Endothelial cell of umbilical vein (primary cell): Measurements from ENCODE around the gene MAP4K2. TPM values are rescaled to one million over a fixed set of nuclear protein-coding genes. Genes with fewer than 3 reads are reported as not detected.

Source experiments
- BruUV-seq: library from RNA; stranded (reverse); fragments of 400-500 nt; replicated peaks from 2 replicates; lab custom pipeline; 2021; lab: Mats Ljungman, UMichigan
- CTCF ChIA-PET: fragments of 300-600, 350-600 bp; sonication (Branson Sonifier 250); formaldehyde crosslinking; loops from one replicate; lab custom pipeline; 2021; ENCODE audit warnings: antibody characterized with exemption, inconsistent platforms; lab: Charles Lee
- POLR2A ChIA-PET: fragments of 300-600, 350-600 bp; sonication (Branson Sonifier 250); formaldehyde crosslinking; loops from one replicate; lab custom pipeline; 2021; ENCODE audit warnings: antibody characterized with exemption, inconsistent platforms; lab: Charles Lee
- DNase-seq: peaks from one replicate; pipeline ENCODE4 v3.0.0-alpha.2; 2011; ENCODE audit warnings: low read depth, low spot score
- FAIRE-seq: peaks from 2 replicates; lab custom pipeline; 2011; peaks lifted over from hg19 to GRCh38; lab: Jason Lieb, UNC
- H2AFZ ChIP-seq: 2 replicates; pipeline ENCODE4 v1.6.0; 2012; ENCODE audit warnings: low read depth, low read length, control low read depth, inconsistent platforms
- H3K27ac ChIP-seq: 2 replicates; pipeline ENCODE4 v1.5.1; 2011; ENCODE audit warnings: low read depth, mild to moderate bottlenecking, control low read depth, low read length, moderate library complexity; ENCODE audit not compliant: insufficient read depth
- H3K27me3 ChIP-seq, 2 experiments: 2 replicates each; pipeline versions ENCODE4 v1.6.0 to v1.6.1; 2011; ENCODE audit warnings: low read length in 2 of 2, mixed read lengths in 1 of 2; ENCODE audit not compliant: control insufficient read depth in 2 of 2, insufficient read depth in 2 of 2
- H3K36me3 ChIP-seq, 2 experiments: 2 replicates in 1 of 2; 3 replicates in 1 of 2; pipeline ENCODE4 v1.5.1; 2011; ENCODE audit warnings: low read length in 2 of 2, mild to moderate bottlenecking in 1 of 2, moderate library complexity in 1 of 2; ENCODE audit not compliant: control insufficient read depth in 2 of 2, insufficient read depth in 2 of 2; ENCODE audit errors: extremely low read depth in 1 of 2
- H3K4me1 ChIP-seq: 3 replicates; pipeline ENCODE4 v1.5.1; 2011; ENCODE audit warnings: mild to moderate bottlenecking, low read length; ENCODE audit not compliant: control insufficient read depth, insufficient read depth; ENCODE audit errors: extremely low read depth
- H3K4me2 ChIP-seq: 2 replicates; pipeline ENCODE4 v1.6.1; 2011; ENCODE audit warnings: low read length, control low read depth, mixed read lengths; ENCODE audit not compliant: insufficient read depth
- H3K4me3 ChIP-seq, 3 experiments: fragments of 200-600 bp in 1 of 3; sonication (generic), shearing (Covaris generic) in 1 of 3; replicated peaks in 1 of 3; 2 replicates each; pipeline ENCODE4 v1.5.1; 2011 to 2016; ENCODE audit warnings: control low read depth in 3 of 3, low read length in 3 of 3, mild to moderate bottlenecking in 2 of 3, inconsistent platforms in 1 of 3, low read depth in 1 of 3, moderate library complexity in 1 of 3; ENCODE audit not compliant: insufficient read depth in 1 of 3
- H3K79me2 ChIP-seq: 2 replicates; pipeline ENCODE4 v1.6.0; 2012; ENCODE audit warnings: low read length, inconsistent platforms; ENCODE audit not compliant: control insufficient read depth, insufficient read depth
- H3K9ac ChIP-seq: replicated peaks from 2 replicates; pipeline ENCODE3; 2011; ENCODE audit warnings: low read length, control low read depth; ENCODE audit not compliant: insufficient read depth; ENCODE audit errors: extremely low read depth
- H3K9me1 ChIP-seq: replicated peaks from 3 replicates; pipeline ENCODE4 v1.6.0; 2011; ENCODE audit warnings: mild to moderate bottlenecking, low read length; ENCODE audit not compliant: control insufficient read depth, insufficient read depth; ENCODE audit errors: extremely low read depth
- H3K9me3 ChIP-seq: replicated peaks from 2 replicates; pipeline ENCODE4 v1.5.1; 2012; ENCODE audit warnings: low read length, inconsistent platforms; ENCODE audit not compliant: control insufficient read depth, insufficient read depth
- H4K20me1 ChIP-seq: replicated peaks from 2 replicates; pipeline ENCODE3; 2011; ENCODE audit warnings: mild to moderate bottlenecking, low read length; ENCODE audit not compliant: control insufficient read depth, insufficient read depth; ENCODE audit errors: extremely low read depth
- EZH2 ChIP-seq: IDR thresholded peaks from 2 replicates; pipeline ENCODE4 v1.6.1; 2012; ENCODE audit warnings: borderline replicate concordance, low read depth, mild to moderate bottlenecking, moderate library complexity, low read length, inconsistent platforms; ENCODE audit not compliant: severe bottlenecking
- FOS ChIP-seq: IDR thresholded peaks from 2 replicates; pipeline ENCODE4 v1.6.1; 2011; ENCODE audit warnings: mild to moderate bottlenecking, low read length, moderate library complexity, borderline replicate concordance; ENCODE audit not compliant: insufficient read depth
- GATA2 ChIP-seq: IDR thresholded peaks from 2 replicates; pipeline ENCODE4 v1.7.0; 2011; ENCODE audit warnings: low read depth, mild to moderate bottlenecking, moderate library complexity, mixed read lengths, low read length; ENCODE audit not compliant: insufficient read length, insufficient read depth
- JUN ChIP-seq: IDR thresholded peaks from 2 replicates; pipeline ENCODE4 v1.6.1; 2011; ENCODE audit warnings: borderline replicate concordance, low read depth; ENCODE audit not compliant: insufficient read length, insufficient read depth
- MYC ChIP-seq: IDR thresholded peaks from one replicate; pipeline ENCODE4 v1.6.1; 2011; ENCODE audit warnings: mild to moderate bottlenecking, low read depth, low read length
- POLR2A ChIP-seq: IDR thresholded peaks from 2 replicates; pipeline ENCODE4 v1.6.1; 2012; ENCODE audit warnings: low read depth, mild to moderate bottlenecking, control low read depth, low read length
- POLR2AphosphoS5 ChIP-seq: IDR thresholded peaks from 2 replicates; pipeline ENCODE4 v1.6.1; 2012; ENCODE audit warnings: low read depth, mild to moderate bottlenecking, control low read depth, low read length, moderate library complexity; ENCODE audit not compliant: insufficient read depth
- dilution Hi-C: fragments of 300-500 bp; cut with MboI; formaldehyde crosslinking; loops from one replicate; pipeline ENCODE4 v1.15.0; 2019; ENCODE audit warnings: low sequenced_read_pairs; ENCODE audit not compliant: extremely low pct_ligation_motif_present
- intact Hi-C: fragments of 100-400 bp; cut with micrococcal nuclease; formaldehyde crosslinking; loops from one replicate; pipeline ENCODE4 v1.10.0; 2022
- polyA plus RNA-seq, 4 experiments: library from polyadenylated mRNA; depleted of rRNA in 3 of 4; stranded (reverse) in 3 of 4; unstranded in 1 of 4; fragments of >200 nt; gene quantifications; 2 replicates each; pipeline versions ENCODE4 v1.2.1 to v1.2.3, GENCODE V29; 2011 to 2012; ENCODE audit warnings: missing spikeins in 1 of 4
- total RNA-seq: library from RNA; stranded (reverse); gene quantifications from 2 replicates; pipeline ENCODE4 v1.2.3, GENCODE V29; 2021
- TF ChIP-seq, protein P1 (sequence below): IDR thresholded peaks from 2 replicates; pipeline ENCODE4 v1.6.1; 2011; ENCODE audit not compliant: insufficient read depth, insufficient read length
- TF ChIP-seq, protein P2 (sequence below), 2 donors: IDR thresholded peaks; 1 replicate in 1 of 2; 2 replicates in 1 of 2; pipeline ENCODE4 v1.5.1; 2011; ENCODE audit warnings: low read length in 2 of 2, mild to moderate bottlenecking in 2 of 2, moderate library complexity in 2 of 2, control low read depth in 1 of 2, inconsistent platforms in 1 of 2, low read depth in 1 of 2; ENCODE audit not compliant: insufficient read depth in 1 of 2; ENCODE audit errors: extremely low read depth in 1 of 2

MAP4K2 gene
- total and polyA plus RNA-seq, 2 donors (not counting 3 experiments of a cell fraction or from before 2014, with no cell fraction given) = 43.3 to 44.0 TPM

DNA sequence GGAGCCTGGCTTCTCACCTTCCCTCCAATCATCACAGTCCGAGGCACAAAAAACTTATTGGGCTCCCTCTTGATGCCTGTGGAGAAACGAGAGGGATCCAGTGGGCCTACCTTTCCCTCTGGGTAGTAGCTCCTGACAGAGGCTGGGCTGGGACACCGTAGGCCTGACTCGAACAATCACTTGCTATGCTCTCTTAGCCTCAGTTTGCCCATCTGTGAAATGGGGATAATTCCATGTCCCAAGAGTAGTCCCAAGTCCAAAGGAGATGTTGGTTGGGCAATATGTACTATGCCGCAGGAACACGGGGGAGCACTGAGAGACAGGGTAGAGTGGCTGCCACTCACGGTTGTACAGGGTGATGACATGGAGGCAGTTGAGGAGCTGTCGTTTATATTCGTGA is 51.4 kb downstream of the MAP4K2 start:
- CTCF ChIA-PET = interaction anchor here (1.0 to 1.6 kb wide), 3 partner anchors 11 to 27 kb away, joined by 3 to 5 read pairs (median 4); partner anchors contain the start of gene SF1
- H3K4me2 ChIP-seq = no peak overlapping the region
- intact Hi-C loops = no loop called here
- no peak overlapping the region for H2AFZ ChIP-seq
- no peak for FAIRE-seq
- H3K36me3 ChIP-seq = no peaks in the 10 kb centered on the region
- H3K4me3 ChIP-seq = no peak overlapping the region
- no peak overlapping the region for H3K27ac ChIP-seq
- H3K9me3 ChIP-seq = no peaks in the 10 kb centered on the region
- dilution Hi-C loops = no loop called here
- POLR2A ChIA-PET = no interaction called here
- H4K20me1 ChIP-seq = no peaks in the 10 kb centered on the region
- no peaks in the 10 kb centered on the region for H3K27me3 ChIP-seq
- no peak for DNase-seq
- H3K9ac ChIP-seq = no peak overlapping the region
- no peaks in the 10 kb centered on the region for H3K79me2 ChIP-seq
- no peaks in the 10 kb centered on the region for H3K4me1 ChIP-seq
- TF ChIP-seq POLR2A (no peak), MYC (no peak), POLR2AphosphoS5 (no peak), JUN (no peak), GATA2 (no peak)
- BruUV-seq = no TSS peak
- H3K9me1 ChIP-seq = no peaks in the 10 kb centered on the region

DNA sequence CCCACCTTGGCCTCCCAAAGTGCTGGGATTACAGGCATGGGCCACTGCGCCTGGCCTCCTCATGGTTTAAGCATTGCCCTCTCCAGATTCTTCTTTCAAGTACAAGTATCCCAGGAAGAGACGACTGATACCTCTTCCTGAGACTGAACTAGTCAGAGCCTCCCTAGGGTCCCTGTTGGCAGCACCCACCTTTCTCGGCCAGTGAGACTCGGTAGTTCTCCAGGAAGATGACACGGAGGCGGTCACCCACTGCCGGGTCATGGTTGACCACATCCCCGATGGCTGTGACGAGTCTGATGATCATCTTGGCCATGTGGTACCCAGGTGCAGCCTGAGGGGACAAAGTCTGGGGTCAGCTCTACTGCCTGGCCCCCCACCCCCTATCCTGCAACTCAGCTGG is 51.9 kb downstream of the MAP4K2 start:
- BruUV-seq = no TSS peak
- FAIRE-seq (no peak), DNase-seq (no peak)
- H3K9me1 ChIP-seq = no peaks in the 10 kb centered on the region
- intact Hi-C loops (no loop called here), dilution Hi-C loops (no loop called here)
- H3K27me3 ChIP-seq = no peaks in the 10 kb centered on the region
- no peak overlapping the region for H3K9ac ChIP-seq
- no peak overlapping the region for H3K4me3 ChIP-seq
- H3K36me3 ChIP-seq = no peaks in the 10 kb centered on the region
- no peak overlapping the region for H3K4me2 ChIP-seq
- TF ChIP-seq POLR2A = no peak
- TF ChIP-seq FOS = no peak
- TF ChIP-seq MYC = no peak
- no peak for TF ChIP-seq EZH2
- TF ChIP-seq, protein P1, sequence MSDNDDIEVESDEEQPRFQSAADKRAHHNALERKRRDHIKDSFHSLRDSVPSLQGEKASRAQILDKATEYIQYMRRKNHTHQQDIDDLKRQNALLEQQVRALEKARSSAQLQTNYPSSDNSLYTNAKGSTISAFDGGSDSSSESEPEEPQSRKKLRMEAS = no peak
- TF ChIP-seq GATA2 = no peak
- TF ChIP-seq, protein P2, sequence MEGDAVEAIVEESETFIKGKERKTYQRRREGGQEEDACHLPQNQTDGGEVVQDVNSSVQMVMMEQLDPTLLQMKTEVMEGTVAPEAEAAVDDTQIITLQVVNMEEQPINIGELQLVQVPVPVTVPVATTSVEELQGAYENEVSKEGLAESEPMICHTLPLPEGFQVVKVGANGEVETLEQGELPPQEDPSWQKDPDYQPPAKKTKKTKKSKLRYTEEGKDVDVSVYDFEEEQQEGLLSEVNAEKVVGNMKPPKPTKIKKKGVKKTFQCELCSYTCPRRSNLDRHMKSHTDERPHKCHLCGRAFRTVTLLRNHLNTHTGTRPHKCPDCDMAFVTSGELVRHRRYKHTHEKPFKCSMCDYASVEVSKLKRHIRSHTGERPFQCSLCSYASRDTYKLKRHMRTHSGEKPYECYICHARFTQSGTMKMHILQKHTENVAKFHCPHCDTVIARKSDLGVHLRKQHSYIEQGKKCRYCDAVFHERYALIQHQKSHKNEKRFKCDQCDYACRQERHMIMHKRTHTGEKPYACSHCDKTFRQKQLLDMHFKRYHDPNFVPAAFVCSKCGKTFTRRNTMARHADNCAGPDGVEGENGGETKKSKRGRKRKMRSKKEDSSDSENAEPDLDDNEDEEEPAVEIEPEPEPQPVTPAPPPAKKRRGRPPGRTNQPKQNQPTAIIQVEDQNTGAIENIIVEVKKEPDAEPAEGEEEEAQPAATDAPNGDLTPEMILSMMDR (IDR thresholded peaks at IDR 0.05; ENCODE audit: extremely low read depth in 1 of 2, insufficient read depth in 1 of 2, low read depth in 1 of 2, low read length in 2 of 2) = no peak
- TF ChIP-seq POLR2AphosphoS5 = no peak
- no peak for TF ChIP-seq JUN
- no peaks in the 10 kb centered on the region for H3K9me3 ChIP-seq
- POLR2A ChIA-PET = no interaction called here
- H2AFZ ChIP-seq = no peak overlapping the region
- no peak overlapping the region for H3K27ac ChIP-seq
- no peaks in the 10 kb centered on the region for H3K4me1 ChIP-seq
- H3K79me2 ChIP-seq = no peaks in the 10 kb centered on the region
- no peaks in the 10 kb centered on the region for H4K20me1 ChIP-seq
- CTCF ChIA-PET = interaction anchor here (1.4 to 1.6 kb wide), 2 partner anchors 11 to 12 kb away, joined by 4 to 5 read pairs; no protein-coding TSS in a partner anchor
